IPS-NIHi11 (cell line): ENCODE results near the gene LMX1B.
"Not testable (repeated sequence)": the region's sequence is repeated elsewhere in the genome, so short reads cannot be mapped to it uniquely, and the experiment has no call there.

Source experiments
- DNase-seq: peaks from one replicate; pipeline ENCODE4 v3.0.0; 2012; ENCODE audit warnings: mixed read lengths, low spot score

Gene LMX1B

DNA sequence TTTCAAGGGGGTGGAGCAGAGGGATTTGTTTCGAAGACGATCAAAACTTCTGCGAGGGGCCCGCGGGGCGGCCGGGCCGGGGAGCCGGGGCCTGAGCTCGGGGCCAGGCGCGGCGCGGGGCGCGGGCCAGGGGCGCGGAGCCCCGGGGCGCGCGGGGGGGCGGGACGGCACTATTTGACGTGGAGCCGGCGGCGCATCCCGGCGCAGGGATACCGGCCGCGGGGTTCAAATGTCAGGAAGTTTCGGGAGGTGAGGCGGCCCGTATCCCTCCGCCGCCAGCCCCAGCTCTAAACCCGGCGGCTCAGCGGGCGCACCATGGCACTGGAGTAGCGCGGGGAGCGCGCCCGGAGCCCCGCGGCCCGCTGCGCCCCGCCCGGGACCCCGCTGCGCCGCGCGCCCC is at the start of gene LMX1B:
Gene LMX1B, plus strand, starts transcription at position 278 of the 400 bp plus-strand sequence. CDS start 522 bp downstream, outside the sequence.
- DNase-seq: peak; percentile 81

DNA sequence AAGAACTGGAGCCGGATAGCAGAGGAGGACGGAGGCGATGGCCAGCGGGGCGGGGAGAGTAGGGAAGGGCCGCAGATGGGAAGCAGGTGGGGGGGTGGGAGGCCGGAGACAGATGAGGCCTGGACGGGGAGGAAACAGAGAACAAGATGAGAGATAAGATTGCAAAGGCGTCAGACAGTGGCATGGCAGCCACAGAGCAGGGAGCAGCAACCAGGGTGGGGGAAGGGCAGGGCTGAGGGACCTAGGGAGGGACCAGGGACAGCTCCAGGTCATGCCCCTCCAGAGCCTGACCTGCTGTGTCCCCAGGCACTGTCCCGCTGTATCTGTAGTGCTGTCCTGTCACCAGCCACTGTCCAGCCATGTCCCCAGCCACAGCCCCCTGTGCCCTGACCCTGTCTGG is 49.6 kb upstream of the LMX1B start:
- DNase-seq: no peak

DNA sequence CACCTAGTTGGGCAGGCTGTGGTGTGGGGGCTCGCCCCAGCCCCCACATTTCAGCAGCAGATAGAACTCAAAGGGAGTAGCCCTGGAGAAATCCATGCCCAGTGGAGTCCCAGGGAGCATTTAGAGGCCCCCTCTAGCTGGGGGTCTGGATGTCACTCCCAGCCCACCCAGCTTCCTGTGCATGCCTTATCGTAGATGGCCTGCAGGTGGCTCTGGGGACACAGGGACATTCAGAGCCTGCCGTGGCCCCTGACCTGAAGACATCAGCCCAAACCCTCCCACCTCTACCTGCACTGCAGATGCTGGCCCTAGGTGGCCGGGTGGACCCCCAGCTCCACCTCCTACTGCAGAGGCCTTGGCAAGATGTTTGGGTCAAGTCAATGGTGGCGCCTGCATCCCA is 49.0 kb upstream of the LMX1B start:
- DNase-seq: no peak

DNA sequence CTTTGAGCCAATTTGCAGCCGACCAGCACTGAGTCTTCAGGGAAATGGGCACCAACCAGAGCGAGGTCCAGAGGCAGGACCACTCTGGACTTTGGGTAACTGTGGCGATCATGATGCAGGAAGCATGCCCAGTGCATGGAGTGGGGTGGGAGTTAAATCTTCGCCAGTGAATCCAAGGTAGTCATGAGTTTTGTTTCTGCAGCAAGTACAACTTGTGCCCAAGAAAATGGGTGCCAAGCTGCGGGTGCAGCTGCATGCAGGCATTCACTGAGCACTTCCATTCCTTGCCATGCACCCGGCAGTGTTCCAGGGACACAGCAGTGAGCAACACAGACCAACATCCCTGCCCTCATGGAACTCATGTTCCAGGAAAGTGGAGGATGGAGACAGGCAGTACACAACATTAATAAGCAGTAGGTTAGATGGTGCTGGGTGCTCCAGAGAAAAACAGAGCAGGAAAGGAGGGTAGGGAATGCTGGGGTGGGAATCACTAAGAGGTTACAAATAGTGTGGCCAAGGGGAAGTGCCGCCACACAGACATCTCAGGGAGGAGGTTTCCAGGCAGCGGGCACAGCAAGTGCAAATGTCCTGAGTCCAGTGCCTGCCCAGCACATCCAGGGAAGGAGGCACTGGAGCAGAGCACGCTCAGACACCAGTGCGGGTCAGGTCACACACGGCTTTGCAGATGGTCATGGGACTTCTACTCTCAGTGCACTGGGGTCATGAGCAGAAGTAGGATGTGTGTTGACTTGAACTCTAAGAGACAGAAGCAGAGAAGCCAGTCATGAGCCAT is 48.2 kb upstream of the LMX1B start:
- no peak for DNase-seq

DNA sequence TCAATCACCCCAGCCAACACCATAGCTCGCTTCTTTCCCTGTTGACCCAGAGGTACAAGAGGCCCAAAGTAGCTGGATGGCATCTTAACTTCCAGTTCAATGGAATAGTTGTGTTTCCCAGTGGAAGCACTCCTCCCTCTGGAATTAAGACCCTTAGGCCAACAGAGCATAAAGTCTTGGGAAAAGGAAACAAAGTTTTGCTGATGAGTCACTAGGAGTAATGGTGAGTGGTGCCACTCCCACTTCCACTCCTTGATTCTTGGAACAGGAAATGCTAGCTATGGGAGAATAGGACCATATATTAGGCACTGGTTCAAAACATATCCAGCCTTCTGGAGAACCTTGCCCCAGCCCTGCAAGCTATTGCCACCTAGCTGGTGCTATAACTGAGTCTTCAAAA is 44.7 kb upstream of the LMX1B start:
- no peak for DNase-seq

DNA sequence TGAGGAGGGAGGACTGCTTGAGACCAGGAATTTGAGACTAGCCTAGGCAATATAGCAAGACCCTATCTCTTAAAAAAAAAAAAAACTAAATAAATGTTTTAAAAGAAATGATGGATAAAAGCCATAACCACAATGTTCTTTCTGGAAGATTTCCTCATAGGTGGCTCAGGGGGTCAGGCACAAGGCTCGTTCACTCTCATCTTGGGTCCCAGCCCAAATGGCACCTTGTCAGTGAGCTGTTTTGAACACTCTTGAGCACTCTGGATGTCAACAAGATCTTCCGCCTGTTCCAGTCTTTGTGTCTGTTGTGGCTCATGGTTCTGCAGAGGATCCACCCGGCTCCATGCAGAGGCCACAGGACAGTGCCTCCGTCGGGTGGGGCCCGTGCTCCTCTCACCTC is 35.7 kb upstream of the LMX1B start:
- DNase-seq: no peak

DNA sequence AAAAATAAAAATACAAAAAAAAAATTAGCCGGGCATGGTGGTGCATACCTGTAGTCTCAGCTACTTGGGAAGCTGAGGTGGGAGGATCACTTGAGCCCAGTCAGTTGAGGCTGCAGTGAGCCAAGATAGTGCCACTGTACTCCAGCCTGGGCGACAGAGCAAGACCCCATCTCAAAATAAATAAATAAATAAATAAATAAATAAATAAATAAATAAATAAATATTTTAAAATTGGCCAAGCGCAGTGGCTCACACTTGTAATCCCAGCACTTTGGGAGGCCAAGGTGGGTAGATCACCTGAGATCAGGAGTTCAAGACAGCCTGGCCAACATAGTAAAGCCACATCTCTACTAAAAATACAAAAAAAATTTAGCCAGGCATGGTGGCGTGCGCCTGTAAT is 33.4 kb upstream of the LMX1B start:
- DNase-seq: not testable (repeated sequence)

DNA sequence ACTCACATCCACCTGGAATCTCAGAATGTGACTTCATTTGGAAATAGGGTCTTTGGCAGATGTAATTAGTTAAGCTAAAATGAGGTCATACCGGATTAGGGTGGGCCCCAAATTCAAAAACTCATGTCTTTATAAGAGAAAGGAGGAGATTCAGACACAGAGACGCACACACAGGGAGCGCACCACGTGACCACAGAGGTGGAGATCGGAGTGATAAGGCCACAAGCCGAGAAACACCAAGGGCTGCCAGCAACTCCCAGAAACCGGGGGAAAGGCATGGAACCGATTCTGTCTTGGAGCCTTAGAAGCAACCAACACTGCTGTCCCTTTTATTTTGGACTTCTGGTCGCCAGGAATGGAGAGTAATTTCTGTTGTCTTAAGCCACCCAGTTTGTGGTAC is 31.8 kb upstream of the LMX1B start:
- no peak for DNase-seq

DNA sequence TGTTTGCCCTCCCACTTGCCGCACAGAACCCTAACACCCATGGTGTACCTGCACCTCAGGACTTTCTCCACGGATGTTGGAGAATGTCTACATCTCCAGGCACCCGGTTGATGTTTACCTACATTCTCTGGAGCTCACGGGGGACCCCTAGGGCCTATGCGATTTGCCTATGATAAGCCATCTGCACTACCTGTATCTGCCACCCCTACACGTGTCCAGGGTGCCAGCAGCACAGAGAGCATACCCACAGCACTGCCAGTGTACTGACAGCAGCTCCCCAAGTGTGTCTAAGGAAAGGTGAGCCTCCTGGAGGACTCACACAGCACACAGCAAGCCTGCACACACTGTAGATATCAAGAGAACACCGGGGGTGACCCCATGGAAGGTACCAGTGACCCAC is 31.3 kb upstream of the LMX1B start:
- DNase-seq: no peak

DNA sequence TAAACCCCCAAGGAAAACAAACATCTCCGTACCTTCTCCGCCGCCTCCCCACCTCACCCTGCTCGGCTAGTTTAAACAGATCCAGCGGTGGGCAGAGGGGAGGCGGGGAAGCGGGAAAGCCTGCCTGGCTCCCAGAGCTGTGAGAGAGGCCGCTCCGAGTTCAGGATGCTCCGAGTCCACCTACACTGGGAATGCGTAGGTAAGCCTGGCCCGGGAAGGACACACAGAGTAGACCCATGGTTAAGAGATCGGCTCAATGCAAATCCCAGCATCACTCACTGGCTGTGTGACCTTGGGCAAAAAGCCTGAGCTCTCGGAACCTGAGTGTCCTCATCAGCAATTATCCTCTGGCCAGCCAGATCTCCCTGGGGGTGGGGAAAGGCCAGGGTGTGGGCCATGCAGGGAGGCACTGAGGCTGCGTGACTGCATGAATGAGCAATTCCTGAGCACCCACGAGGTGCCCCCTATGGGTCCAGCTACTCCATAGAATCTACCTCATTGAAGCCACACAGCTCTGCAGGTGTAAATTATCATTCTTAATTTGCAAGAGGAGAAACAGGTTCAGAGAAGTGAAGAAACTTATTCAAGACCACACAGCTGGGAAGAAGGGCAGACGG is 30.5 kb upstream of the LMX1B start:
- no peak for DNase-seq

DNA sequence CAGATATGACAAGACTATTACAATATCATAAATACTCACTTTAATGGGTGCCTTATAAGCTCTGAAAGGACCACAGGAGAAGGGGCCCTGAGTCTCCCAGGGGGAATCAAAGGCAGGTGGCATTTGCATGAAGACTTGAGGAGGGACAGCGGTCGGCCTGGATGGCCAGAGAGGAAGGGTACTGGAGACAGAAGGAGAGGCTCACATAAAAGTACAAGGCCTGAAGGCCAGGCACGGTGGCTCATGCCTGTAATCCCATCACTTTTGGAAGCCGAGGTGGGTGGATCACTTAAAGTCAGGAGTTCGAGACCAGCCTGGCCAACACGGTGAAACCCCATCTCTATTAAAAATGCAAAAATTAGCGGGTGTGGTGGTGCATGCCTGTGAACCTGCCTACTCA is 29.1 kb upstream of the LMX1B start:
- DNase-seq: no peak

DNA sequence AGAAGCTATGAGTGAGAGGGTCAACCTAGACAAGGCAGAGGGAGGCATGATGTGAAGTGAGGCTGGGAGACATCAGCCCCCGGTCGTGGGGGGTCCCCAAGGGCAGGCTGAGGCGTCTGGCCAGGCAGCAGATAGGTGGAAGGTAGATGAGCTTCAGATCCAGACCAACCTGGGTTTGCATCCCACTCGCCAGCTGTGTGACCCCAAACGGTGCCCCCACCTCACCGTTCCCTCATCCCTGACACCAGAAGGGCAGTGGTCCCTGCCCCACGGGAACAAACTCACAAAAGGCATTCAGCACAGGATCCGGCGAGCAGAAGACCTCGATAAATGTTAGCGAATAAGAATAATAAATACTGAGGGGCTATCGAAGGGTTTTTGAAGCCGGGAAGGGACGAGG is 27.5 kb upstream of the LMX1B start:
- DNase-seq: no peak

DNA sequence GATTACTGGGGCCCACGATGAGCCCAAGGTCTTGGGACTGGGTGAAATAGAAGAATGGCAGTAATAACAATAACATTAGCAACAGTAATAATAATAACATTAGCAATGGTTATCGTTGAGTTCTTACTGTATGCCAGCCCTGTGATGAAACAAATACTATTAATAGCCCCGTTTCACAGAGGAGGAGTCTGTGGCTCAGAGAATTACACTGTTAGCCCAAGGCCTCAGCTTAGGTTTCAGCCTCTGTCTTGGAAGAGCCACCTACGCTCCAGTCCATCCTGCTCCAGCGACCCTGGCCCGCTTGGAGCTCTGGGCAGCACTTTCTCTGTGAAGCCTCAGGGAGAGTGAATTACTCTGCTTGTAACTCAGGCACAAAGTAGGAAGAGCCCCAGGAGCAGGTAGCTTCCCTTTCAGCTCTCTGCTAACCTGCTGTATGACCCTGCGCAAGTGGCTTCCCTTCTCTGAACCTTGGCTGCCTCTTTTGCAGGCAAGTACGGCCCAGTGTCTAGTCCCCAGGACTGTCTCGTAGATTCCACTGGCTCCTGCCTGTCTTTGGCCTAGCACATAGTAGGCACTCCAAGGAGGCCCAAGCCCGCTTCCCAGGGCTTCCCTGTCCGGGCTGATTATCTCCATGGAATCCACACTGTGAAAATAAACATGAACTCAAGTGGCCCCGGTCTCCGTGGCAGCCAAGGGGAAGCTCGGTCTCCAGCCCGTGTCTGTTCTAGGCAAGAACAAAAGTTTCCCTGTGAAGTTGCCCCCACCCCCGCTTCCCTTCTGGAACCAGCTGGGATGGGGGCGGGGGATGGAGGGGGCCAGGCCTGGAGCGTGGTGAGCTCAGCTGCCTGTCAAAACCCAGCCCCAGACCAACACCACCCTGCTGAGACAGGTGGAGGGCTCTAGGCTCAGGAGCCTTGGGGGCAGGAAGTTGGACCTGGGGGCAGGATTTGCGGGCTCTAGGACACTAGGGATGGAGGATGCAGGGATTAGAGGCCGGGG is 26.2 kb upstream of the LMX1B start:
- DNase-seq: peak; percentile 44

DNA sequence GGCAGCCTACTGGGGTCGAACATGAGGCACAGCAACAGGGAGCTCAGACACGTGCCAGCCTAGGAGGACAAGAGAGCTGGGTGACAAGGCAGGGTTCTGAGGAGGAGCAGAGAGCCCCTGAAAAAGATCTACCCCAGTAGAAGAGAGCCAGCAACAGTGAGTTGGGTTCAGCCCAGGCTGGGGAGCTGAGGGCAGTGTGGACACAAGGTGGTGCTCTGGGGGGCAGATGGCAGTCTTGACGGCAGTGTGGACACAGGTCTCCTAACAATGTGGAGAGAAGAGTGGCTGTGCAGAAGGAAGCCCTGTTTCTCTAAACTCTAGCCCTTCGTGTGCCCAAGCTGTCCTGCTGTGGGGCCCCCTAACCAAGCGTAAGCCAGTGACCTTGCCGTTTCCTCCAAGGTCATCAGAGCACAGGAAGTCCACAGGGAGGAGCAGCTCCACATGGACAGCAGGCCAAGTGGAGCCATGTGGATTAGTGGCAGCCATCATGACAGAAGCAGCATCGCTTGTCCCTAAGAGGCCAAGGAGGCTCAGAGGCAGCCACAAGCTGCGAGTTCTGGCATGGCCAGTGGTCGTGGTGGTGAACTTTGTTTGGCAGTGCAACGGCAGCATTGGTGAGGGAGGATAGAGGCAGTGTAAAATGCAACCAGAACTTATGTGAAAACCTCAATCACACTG is 25.1 kb upstream of the LMX1B start:
- no peak for DNase-seq

DNA sequence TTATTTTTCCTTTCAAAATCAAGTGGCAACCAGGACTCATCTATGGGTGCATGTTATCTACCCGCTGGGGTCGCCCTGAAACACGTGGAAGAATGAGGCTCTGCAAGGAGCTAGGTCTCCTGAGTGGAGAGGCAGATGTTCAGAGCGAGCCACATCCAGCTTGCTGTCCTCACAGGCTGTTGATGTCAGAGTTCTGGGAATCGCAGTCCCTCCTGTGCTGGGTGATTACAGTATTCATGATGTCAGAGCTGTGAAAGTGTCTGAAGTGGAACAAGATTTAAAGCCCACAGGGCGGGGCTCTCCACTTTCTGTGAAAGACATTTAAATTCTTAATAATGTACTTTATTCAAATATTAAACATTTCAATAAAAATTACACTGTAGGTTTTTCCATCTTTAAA is 24.4 kb upstream of the LMX1B start:
- DNase-seq: no peak

DNA sequence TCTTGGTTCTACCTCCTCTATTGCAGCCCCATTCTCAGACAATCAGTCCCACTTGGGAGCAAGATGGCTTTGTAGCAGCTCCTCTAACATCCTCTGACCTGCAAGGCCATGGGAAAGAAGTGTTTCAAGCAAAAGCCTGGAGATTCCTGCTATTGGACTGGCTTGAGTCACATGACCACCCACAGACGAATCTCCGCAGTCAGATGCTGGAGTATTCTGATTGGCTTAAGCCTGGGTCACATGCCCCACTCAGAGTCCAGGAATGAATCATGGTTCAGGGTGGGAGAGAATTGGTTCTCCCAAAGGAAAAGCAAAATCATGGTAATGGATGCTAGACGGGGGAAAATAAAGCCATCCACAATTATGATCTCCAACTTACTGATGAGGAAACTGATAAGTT is 22.6 kb upstream of the LMX1B start:
- DNase-seq: peak; percentile 55

DNA sequence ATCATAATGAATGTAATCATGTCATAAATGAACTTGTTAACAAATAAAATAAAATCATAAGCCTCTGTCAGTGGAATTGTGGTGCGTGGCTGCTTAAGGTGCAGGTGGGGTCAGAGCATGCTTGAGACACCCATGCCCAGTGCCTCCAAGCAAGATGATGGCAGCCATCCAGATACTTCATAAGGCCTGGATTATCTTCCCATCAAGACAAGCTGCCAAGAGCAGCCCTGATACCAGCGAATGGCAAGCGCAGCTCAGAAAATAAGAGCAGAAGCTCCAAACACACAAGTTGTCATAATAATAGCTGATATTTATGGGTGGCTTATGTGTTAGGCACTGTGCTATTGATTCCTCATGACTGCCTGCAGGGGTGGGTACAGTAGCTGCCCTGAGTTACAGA is 21.8 kb upstream of the LMX1B start:
- no peak for DNase-seq

DNA sequence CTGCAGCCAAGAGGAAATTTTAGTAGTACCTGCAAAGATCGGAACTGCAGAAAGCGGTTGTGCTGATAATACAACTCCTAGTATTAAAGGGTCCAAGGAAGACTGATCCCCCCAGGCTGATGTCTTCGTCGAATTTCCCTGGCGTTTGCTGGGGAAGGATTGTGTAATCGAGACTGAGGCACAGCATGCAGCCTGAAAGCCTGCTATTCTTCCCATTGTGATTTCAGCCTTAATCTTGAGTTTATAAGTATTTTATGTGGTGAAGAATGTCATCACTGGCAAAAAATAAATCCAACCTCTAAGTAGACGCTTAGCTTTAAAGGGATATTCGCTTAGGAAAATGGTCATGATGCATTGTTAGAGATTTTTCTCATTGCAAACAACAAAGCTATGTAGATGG is 21.3 kb upstream of the LMX1B start:
- no peak for DNase-seq

DNA sequence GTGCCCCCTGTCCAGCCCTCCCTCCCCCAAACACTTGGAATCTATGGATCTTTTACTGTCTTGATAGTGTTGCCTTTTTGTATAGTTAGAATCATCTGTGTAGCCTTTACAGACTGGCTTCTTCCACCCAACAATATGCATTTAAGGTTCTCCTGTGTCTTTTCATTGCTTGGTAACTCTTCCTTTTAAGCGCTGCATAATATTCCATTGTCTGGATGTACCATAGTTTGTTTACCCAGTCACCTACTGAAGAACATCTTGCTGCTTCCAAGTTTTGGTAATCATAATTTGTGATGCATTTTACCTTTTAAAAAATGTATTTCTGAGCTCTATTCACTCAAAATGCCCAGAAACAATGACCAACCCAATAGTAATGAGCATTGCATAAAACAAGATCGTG is 17.7 kb upstream of the LMX1B start:
- no peak for DNase-seq

DNA sequence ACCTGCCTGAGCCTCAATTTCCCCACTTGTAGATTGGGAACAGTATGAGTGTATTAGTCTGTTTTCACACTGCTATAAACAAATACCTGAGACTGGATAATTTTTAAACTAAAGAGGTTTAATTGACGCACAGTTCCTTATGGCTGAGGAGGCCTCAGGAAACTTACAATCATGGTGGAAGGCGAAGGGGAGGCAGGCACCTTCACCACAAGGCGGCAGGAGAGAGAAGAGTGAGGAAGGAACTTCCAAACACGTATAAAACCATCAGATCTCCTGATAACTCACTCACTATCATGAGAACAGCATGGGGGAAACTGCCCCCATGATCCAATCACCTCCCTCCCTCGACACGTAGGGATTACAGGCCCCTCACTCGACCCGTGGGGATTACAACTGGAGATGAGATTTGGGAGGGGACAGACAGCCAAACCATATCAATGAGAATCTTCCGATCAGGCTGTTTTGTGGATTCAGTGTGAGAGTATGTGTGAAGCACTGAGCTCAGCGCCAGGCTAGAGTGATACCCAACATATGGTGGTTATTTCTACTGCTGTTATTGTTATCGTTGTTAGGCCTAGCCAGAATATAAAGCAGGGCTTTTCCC is 14.6 kb upstream of the LMX1B start:
- no peak for DNase-seq
